GM18867 (cell line): ENCODE results near the gene EPX.

Source experiments
- ATAC-seq: cut with Tn5 transposase; IDR thresholded peaks from one replicate; pipeline ENCODE4 v1.9.1; 2021; ENCODE audit warnings: mild to moderate bottlenecking, moderate library complexity; ENCODE audit not compliant: unreplicated experiment

The EPX gene

DNA sequence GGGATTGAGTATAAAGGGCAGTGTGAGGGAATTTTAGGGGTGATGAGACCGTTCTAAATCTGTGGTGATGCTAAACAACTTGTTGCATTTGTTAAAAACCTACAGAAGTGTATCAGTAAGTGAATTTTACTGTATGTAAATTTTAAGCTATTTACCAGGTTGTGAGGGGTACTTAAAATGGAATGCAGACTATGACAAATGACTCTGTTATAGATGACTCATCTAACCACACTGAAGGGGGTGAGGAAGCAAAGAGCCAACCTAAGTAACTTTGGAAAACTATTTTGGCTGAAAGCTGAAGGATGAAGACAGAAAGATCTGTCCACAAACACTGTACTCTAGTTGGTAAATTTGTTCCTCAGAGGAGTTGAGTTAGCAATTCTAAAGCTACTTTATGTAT lies 31.8 kb downstream of the EPX start:
- no peak for ATAC-seq

DNA sequence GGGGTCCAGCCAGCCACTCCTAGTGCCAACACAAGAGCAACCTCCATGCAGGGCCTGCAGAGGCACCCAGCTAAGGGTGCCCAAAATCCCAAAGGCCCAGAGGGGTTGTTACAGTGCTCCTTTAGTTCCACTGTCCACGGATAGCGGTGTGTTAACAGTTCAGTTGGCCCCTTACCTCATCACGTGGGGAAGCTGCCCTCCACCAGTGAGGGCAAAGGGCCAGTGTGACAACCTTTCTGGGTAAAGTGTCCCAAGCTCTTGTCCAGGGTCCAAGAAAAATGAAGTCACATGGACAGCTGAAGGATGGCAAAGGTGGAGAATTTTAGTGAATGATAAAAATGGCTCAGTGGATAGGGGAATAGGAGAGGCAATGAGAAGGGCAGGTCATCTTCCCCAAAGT lies 35.2 kb downstream of the EPX start:
- ATAC-seq, result no peak

DNA sequence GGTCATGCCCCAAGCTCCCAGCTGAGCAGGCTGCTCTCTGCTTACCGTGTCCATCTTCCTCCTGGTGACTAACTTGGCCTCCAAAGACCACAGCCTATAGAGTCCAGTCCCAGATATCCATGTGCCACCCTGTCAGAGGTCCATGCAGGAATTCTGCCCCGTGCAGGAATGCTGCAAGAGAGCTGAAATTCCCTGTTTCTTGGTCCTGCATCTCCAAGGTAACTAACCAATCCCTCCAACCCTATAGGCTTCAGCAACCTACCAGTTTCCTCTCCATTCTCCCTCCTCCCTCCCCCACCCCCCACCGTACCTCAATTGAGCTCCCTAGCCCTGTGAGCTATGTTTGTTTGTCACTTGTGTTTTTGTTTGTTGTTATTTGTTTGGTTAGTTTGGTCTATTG lies 36.2 kb downstream of the EPX start:
- no peak for ATAC-seq

DNA sequence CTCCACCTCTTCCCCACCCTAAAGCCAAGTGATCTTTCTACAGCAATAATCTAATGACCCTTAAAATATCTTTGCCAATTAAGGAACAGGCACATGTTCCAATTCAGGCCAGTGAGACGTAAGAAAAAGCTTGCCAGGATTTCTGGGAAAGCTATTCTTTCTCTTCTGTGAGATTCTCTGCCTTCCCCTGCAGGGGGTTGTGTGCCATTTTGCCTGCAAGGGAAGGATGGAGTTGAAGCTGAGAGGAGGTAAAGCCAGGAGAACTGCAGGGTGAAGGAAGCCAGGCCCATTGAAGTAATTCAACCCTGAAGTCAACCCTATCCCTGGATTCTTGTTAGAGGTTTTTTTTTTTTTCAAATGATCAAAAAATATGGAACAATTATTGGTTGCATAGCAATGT lies 36.9 kb downstream of the EPX start:
- ATAC-seq, result no peak

DNA sequence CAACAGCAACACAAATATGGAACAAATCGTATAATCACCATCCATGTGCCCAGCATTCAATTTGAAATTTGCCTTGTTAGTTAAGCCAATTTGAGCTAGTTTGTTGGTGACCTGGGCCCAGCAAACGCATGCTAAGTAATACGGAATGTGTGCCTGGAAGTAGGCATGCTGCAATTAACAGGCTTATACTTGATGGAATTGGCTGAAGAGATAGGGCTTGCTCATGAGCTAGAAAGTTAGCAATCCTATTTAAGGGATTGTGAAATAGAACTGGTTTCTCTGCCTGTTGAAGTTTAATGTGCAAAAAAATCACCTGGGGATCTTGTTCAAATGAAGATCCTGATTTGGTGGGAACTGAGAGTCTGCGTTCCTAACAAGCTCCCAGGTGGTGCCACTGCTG lies 37.4 kb downstream of the EPX start:
- ATAC-seq, result no peak

DNA sequence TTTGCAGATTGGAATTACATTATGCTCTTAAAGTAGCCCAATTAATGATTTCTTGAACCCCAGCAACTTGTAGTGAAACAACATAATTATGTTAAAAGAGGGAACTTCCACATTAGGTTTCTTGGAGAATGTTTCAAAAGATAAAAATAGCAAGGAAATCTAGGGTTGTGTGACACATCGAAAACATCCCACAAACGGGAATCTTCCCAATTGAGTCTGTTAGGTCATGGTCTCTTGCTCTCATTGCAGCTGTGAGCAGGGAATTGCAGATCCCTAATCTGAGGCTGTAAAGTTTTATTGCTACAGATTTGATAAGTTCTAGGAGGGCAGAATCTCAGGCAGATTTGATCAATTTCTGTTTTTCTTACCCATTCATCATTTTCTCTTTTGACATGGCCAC lies 39.1 kb downstream of the EPX start:
- no peak for ATAC-seq

DNA sequence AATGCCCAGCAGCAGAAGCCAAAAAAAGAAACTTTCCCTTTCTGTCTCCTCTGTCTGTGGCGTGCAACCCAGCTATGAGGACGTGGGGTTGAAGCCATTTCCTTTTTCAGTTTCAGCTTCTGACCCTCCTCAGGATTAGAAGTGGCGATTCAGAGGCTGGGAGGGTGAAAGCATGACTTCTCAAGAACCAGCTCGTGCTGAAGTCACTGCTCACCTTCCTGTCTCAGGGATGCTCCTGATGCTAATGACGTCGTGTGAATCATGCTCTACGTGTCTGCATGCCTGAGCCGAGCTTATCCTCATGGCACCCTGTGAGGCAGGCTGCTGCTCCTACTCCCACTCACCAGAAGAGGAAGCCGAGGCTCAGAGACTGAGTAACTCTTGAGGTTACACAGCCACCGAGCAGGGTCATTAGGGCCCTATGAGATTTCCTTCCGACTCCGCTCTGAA lies 40.2 kb downstream of the EPX start:
- peak; percentile 63 for ATAC-seq

DNA sequence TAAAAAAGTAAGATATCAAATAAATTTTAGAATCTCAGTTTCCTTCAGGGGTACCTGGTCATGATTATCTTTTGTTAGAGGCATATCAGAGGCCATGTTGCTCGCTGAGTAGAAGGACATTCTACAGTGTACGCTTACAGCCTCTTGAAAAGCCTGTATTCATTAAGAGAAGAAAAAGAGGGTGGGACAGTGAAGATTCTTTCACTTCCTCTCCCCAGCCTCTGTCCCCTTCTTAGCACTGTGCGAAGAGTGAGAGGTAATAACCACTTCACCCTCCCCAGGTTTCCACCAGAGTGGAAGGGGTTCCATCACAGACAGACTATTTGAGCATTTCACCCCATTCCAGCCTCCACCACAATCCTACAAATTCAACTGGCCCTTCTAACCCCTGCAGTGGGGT lies 41.0 kb downstream of the EPX start:
- ATAC-seq, result no peak

DNA sequence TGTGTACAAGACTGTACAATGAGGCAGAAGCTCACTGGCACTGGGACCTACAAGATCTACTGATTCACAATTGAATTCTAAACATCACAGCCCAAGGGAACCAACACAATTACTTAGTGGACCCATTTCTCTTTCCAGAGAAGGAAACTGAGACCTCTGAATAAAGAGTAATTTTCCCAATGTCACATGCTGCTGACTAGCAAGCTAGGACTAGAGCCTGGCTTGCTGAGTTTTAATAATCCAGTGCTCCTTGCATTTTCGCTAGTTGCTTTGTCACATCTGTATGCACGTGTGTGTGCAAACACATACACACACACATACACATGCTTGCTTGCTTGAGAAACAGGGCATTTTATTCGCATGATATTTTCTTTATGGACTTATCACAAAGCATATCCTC lies 42.0 kb downstream of the EPX start:
- ATAC-seq, result no peak

DNA sequence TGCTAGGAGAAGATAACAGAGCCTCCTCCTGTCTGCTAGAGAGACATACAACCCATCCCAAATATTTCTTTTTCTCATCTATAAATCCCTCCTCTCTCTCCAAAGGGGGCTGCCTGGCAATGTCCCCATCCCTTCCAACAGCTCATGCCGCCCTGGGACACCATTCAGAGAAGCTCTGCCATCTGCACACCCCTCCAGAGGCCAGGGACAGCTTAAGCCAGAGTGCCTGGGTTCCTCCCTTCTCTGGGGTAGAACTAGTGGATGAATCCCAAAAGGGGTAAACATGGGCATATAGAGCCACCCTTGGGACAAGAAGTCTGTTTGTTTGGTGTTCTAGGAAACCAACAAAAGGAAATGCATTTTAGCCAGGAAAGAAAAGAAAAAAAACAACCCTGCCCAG lies 43.3 kb downstream of the EPX start:
- no peak for ATAC-seq

DNA sequence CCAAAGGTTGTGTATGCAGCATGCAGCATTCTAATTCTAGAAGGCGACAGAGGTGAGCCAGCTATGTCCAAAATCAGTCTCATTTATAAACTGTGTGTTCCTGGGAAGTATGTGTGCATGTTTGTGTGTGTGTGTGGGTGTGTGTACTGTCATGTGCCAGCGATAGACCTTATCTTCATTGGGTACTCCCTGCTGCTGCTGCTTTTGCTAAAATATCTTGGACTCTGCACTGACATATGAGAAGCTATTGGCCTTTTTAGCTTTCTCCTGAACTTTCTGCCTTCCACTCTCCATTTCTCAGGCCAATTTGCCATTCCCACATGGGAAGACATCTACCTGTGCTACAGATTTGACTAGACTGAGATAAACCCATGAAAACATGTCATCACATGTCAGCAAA lies 43.9 kb downstream of the EPX start:
- no peak for ATAC-seq

DNA sequence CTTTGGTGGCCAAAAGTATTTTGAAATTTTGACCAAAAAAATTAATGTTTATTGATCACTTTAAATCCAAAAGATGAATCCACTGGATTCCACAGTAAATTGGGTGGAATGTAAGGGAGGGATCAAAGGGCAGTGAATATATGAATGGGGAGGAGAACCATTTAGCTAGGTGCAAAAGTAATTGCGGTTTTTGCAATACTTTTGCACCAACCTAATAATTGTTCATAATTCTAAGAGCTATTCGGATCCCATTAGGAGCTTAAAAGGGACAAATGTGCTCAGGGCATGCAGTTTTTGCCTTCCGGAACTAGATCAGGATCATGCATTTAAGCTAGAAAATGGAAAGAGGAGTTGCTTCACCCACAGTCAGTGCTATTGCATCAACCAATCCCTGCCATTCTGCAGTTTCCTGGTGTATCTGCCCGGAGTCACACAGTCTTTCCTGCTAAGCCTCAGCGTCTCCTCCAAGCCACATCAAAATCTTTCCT lies 45.7 kb downstream of the EPX start, which contains the start of gene LPO:
TSS of gene LPO (plus strand) at position 438 of the 488 bp plus-strand sequence. CDS start 4,396 bp downstream, outside the sequence.
- ATAC-seq, result no peak

DNA sequence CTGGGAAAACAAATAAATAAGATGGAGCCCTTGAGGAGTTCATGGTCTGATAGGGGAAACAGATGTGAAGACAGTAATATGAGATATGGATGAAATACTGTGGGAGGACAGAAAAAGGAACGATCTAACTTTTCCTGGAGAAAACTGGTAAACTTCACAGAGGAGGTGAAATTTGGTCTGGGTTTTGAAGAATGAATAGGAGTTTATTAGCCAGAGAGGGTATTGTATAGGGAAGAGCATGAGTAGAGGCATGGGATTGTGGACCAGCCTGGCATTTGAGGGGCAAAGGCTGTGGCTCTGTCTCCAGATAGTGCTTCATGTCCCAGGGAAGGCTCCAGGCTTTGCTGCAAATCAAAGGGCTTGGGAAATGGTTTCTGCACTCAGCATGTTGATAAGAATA lies 47.5 kb downstream of the EPX start:
- no peak for ATAC-seq

DNA sequence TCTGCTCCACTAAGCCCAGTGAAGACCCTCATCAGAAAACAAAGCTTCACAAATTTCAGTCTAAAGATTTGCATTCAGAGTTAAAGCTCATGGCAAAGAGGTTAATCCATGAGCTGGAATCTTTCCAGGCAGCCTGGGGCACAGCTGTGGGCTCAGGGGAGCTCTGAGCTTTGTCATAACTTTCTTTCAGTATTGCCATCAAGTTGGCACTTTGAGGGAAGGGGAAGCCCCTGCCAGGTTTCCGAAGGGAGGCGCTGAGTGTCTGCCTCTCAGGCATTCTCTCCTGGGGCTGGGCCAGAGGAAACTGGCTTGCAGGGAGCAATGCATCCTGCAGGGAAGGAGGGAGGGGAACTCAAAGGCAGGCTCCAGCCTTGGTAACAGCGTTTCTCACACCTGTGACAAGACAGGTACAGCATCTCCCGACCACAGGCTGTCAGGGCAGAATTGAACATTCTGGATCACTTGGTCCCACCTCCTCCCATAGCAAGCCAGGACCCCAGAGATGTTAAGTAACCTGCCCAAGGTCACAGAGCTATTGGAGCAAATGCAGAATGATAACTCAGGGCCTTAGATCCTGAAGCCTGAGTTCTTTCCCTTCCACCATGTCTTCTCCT lies 49.8 kb downstream of the EPX start:
- no peak for ATAC-seq

DNA sequence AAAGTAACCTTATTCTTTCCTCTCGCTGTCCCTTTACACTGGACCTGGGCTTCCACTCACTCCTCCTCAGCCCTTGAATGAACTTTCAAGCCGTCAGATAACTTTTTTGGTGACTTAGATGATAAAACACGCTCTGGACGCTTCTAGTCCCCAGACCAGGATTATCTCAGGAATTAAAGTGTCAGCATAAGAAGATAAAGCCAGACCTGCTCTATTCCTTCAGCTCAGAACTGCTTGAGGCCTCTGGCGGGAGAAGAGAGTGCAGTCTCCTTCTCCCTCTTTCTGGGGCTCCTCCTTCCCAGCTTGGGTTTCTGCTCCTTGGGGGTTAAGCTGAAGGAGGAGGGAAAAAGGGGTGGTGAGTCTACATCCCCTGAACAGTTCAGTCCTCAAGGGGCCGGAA lies 52.4 kb downstream of the EPX start:
- ATAC-seq, result no peak

DNA sequence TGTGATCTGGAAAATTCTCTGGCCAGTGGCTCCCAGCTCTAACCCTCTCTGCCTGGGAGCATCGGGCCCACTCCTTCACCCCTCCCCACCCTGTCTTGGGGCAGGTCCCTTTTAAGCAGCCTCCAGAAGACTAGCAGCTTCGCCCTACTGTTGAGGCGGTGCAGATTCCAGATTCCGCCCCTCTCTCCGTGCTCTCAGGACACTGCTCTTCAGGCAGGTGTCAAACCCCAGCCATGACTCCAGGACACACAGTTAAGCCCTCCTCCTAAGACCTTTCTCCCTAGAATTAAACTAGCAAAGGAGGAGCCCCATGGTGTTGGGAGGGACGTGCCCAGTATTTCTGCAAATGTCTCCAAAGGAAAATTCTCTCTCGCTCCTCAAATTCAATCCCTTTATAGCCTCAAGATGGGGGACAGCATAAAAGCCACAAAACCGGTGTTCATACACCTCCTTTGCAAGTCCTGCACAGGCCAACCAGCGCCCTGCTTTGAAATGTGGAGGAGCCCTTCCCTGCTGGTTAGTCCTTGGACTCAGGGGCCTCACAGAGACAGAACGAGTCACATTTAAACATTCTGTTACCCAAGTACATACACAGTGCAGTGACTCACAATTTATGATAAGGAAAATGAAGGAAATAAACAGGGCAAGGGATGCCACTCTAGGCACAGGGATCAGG lies 53.0 kb downstream of the EPX start:
- no peak for ATAC-seq

DNA sequence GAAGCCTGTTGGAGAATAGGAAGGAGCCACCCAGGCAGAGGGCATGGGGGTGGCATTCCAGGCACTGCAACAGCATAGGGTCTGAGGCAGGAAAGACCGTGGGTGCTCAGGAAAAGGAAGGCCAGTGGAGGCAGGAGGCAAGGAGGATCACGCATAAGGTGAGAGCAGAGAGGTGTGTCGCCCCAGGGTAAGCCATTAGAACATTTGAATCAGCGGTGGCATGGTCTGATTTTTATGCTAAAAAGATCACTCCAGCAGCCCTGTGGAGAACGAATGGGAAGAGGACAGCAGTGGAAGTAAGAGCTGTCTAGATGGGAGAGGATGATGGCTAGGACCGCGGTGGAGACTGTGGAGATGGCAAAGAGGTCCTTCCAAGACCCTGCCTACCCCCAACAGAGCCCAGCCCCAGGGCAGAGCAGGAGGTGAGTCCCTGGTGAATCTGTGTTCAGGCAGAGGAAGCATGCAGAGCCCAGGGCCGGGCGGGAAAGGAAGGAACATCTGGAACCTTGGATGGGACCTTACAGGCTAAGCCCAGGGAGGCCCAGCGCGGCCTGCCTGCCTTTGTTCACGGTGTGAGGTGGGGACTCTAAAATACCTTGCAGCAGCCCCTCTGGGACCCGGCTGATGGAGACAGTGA lies 53.7 kb downstream of the EPX start:
- ATAC-seq, result no peak

DNA sequence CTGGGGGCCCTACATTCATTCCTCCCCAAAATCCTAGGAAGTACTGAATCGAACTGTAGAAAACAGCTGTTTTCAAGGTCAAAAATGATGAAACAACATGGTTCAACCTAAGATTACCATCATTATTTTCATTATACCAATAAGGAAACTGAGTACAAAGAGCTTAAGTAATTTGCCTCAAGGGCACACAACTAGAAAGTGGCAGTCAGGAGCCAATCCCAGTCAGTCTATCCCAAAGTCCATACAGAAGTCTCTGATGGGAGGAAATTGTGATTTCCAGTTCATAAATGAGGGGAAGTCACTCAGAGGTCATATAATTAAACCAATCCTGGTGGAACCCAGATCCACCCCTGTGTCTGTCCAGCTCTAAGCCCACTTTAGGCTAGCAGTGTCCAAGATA lies 54.3 kb downstream of the EPX start:
- ATAC-seq, result no peak

DNA sequence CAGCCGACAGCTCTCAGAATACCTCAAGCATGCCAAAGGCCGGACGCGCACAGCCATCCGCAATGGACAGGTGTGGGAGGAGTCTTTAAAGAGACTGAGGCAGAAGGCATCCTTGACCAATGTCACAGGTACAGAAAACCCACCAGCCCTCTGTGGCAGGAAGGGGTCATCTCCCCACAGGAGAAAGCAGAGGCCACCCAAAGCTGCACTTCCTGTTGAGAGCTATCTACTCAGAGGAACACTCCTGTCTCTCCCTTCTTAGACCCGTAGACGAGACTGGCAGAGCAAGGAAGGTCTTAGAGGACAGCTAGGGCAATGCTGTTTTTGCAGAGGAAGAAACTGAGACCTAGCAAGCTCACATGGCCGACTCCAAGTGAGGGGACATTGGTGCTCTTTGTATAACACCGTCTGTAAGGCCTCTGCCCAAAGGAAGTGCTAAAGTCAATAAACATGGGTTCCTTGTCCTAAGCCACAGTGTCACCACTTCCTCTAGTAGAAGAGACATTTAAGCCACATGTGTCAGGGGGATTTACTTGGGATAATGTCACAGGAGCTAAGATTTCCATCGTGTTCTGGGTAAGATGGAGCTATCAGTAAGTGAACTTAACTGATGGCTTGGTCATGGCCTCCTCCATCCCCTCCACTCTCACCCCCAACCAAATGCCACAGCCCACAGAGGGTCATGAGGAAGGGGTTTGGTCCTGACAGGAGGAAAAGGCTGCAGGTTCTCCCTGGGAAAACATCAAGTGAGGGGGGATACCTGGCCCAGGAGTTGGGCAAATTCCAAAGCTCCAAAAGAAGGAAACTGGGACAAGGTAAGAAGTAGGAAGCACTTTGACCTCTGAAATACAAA lies 55.2 kb downstream of the EPX start:
- no peak for ATAC-seq

DNA sequence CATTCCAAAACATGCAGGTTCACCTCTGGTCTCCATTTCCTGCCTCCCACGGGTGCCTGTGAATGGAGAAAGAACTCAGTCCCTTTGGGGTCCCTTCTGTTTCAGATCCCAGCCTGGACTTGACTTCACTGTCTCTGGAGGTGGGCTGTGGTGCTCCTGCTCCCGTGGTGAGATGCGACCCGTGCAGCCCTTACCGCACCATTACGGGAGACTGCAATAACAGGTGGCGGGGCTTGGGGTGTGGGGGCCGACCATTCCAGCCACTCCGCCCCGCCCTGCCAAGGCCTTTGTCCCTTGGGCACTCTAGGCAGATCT lies 56.4 kb downstream of the EPX start:
- no peak for ATAC-seq
